ENCODE data around the gene SMIM20.

SMIM20 gene

GRCh38 chr4:25878676-25879075 is 35.3 kb upstream of the SMIM20 start:
- Histone ChIP-seq H3K36me3 (ENCODE audit: control insufficient read depth, insufficient read depth, low read length) (no peaks in the 10 kb centered on the region), H3K27me3 (replicated peaks; ENCODE audit: control insufficient read depth, insufficient read depth, low read length, poor library complexity, severe bottlenecking) (no peaks in the 10 kb centered on the region), H3K4me3 (ENCODE audit: insufficient read depth, low read depth, low read length, poor library complexity, severe bottlenecking) (no peak overlapping the region), H3K27ac (ENCODE audit: insufficient read depth, low read length, poor library complexity, severe bottlenecking) (no peak overlapping the region), H3K4me1 (ENCODE audit: control insufficient read depth, insufficient read depth, low read length, poor library complexity, severe bottlenecking) (no peaks in the 10 kb centered on the region), H3K9me3 (ENCODE audit: control insufficient read depth, low read length) (no peaks in the 10 kb centered on the region)
- no peak for DNase-seq

DNA sequence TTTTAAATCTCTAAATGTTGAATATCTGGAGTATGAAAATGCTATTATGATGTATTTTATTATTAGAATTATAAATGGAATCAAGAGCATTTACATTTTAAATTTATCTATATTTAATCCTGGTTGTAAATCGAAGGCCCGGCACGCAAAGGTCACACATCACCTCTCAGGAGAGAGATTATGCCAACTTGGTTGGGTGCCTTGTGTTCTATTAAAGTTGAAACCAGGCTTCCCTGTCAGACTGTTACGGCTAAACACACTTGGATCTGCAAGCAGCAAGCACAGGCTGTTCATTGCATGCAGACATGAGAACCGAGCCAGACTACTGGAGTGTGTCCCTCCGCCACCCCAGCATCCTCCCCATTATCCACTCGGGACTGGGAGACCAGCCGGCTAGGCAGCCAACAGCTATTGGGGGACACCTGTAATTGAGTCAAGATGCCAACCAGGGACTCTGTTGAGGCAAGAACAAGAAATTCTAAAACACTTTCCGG is 34.9 kb upstream of the SMIM20 start:
- H3K9me3 ChIP-seq (ENCODE audit: control insufficient read depth, low read length), result no peaks in the 10 kb centered on the region
- no peak for DNase-seq
- H3K4me3 ChIP-seq (ENCODE audit: insufficient read depth, low read depth, low read length, poor library complexity, severe bottlenecking), result no peak overlapping the region
- H3K27ac ChIP-seq (ENCODE audit: insufficient read depth, low read length, poor library complexity, severe bottlenecking), result no peak overlapping the region
- H3K36me3 ChIP-seq (ENCODE audit: control insufficient read depth, insufficient read depth, low read length), result no peaks in the 10 kb centered on the region
- no peaks in the 10 kb centered on the region for H3K4me1 ChIP-seq (ENCODE audit: control insufficient read depth, insufficient read depth, low read length, poor library complexity, severe bottlenecking)
- H3K27me3 ChIP-seq (replicated peaks; ENCODE audit: control insufficient read depth, insufficient read depth, low read length, poor library complexity, severe bottlenecking), result no peaks in the 10 kb centered on the region

DNA sequence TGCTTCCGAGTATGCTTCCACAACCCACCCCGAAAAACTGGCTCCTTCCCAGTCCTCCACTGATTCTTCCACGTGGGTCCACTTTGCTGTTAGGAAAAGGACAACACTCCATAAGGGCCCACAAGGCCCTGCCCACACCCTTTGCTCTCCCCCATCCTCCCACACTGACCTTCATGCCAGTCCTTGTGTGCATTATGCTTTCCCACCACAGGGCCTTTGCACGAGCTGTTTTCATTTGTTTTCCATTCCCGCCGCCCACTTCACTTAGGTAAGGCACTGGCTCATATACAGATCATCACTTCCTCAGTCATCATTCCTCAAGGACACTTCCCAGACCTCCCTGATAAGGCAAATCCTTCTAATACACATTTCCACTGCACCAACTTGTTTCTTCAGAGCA is 34.4 kb upstream of the SMIM20 start:
- no peaks in the 10 kb centered on the region for H3K36me3 ChIP-seq (ENCODE audit: control insufficient read depth, insufficient read depth, low read length)
- no peaks in the 10 kb centered on the region for H3K9me3 ChIP-seq (ENCODE audit: control insufficient read depth, low read length)
- no peak for DNase-seq
- no peaks in the 10 kb centered on the region for H3K4me1 ChIP-seq (ENCODE audit: control insufficient read depth, insufficient read depth, low read length, poor library complexity, severe bottlenecking)
- H3K27ac ChIP-seq (ENCODE audit: insufficient read depth, low read length, poor library complexity, severe bottlenecking), result no peak overlapping the region
- H3K27me3 ChIP-seq (replicated peaks; ENCODE audit: control insufficient read depth, insufficient read depth, low read length, poor library complexity, severe bottlenecking), result no peaks in the 10 kb centered on the region
- H3K4me3 ChIP-seq (ENCODE audit: insufficient read depth, low read depth, low read length, poor library complexity, severe bottlenecking), result no peak overlapping the region

DNA sequence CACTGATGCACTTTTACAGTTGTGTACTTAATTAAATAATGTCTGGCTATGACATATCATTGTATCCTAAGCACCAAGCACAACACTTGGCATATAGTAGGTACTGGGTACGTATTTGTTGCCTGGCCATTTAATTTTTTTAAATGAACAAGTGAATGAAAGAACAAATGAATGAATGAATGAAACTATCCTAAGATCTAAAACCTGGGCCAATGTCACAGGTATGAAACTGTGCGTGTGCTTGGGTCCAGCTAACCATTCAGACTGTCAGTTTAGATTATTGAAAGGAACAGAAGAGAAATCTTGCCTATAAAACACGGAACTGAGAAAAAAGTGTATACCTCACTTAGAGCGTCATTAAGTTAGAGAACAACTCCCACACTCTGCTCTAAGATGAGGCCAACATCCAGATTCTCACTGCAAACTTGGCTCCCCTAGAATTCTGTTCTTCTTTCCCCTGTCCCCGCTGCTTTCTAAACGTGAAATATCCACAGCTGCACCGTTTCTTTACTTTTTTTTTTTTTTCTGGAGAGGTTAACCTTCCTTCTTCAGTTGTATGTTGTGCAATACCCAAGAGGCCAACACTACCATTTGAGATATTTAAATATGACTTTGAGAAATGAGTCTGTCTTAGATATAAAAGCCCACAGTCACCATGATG is 33.9 kb upstream of the SMIM20 start:
- no peaks in the 10 kb centered on the region for H3K9me3 ChIP-seq (ENCODE audit: control insufficient read depth, low read length)
- H3K27ac ChIP-seq (ENCODE audit: insufficient read depth, low read length, poor library complexity, severe bottlenecking), result no peak overlapping the region
- no peak overlapping the region for H3K4me3 ChIP-seq (ENCODE audit: insufficient read depth, low read depth, low read length, poor library complexity, severe bottlenecking)
- DNase-seq, result no peak
- H3K27me3 ChIP-seq (replicated peaks; ENCODE audit: control insufficient read depth, insufficient read depth, low read length, poor library complexity, severe bottlenecking), result no peaks in the 10 kb centered on the region
- no peaks in the 10 kb centered on the region for H3K4me1 ChIP-seq (ENCODE audit: control insufficient read depth, insufficient read depth, low read length, poor library complexity, severe bottlenecking)
- H3K36me3 ChIP-seq (ENCODE audit: control insufficient read depth, insufficient read depth, low read length), result no peaks in the 10 kb centered on the region

- no peaks in the 10 kb centered on the region for H3K27me3 ChIP-seq (replicated peaks; ENCODE audit: control insufficient read depth, insufficient read depth, low read length, poor library complexity, severe bottlenecking)
- H3K36me3 ChIP-seq (ENCODE audit: control insufficient read depth, insufficient read depth, low read length), result no peaks in the 10 kb centered on the region
- no peak overlapping the region for H3K27ac ChIP-seq (ENCODE audit: insufficient read depth, low read length, poor library complexity, severe bottlenecking)
- no peak overlapping the region for H3K4me3 ChIP-seq (ENCODE audit: insufficient read depth, low read depth, low read length, poor library complexity, severe bottlenecking)
- DNase-seq, result no peak
- H3K9me3 ChIP-seq (ENCODE audit: control insufficient read depth, low read length), result no peaks in the 10 kb centered on the region
- no peaks in the 10 kb centered on the region for H3K4me1 ChIP-seq (ENCODE audit: control insufficient read depth, insufficient read depth, low read length, poor library complexity, severe bottlenecking)
Measured at GRCh38 chr4:25881193-25881592, 32.8 kb upstream of the SMIM20 start.

DNA sequence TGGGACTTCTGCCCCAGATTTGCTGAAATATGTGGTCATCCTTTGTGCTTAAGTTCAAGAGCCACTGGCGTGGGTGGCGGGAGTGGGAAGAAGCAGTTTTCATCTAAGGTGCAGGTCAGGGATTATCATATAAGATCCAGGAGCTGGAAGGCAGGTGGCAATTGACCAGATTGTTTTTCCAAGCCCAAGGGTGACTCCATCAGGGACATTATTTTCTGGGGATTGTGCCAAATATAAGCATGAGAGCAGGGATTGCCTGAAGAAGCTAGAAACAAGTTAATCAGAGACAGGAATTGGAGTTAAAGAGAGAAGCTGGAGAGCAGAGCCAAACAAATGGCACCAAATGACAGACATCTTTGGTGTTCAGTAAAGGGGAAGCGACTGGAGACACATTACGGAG is 31.8 kb upstream of the SMIM20 start:
- no peaks in the 10 kb centered on the region for H3K4me1 ChIP-seq (ENCODE audit: control insufficient read depth, insufficient read depth, low read length, poor library complexity, severe bottlenecking)
- DNase-seq, result no peak
- no peaks in the 10 kb centered on the region for H3K27me3 ChIP-seq (replicated peaks; ENCODE audit: control insufficient read depth, insufficient read depth, low read length, poor library complexity, severe bottlenecking)

DNA sequence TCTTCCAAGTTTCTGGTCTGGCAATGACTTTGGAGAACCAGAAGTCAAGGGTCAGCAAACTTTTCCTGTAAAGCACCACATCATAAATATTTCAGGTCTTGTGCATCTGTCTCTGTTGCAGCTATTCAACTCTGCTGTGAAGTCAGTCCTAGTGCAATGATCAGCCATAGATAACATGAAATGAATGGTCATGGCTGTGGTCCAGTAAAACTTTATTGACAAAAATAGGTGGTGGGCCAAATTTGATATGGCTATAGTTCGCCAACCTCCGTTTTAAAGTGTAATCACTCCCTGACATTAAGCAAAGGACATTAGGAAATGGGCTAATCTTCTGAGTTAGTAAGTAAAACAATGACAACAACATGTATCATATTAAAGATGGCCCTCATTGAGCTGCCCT is 30.5 kb upstream of the SMIM20 start:
- Histone ChIP-seq H3K4me3 (ENCODE audit: insufficient read depth, low read depth, low read length, poor library complexity, severe bottlenecking) (no peak overlapping the region), H3K9me3 (ENCODE audit: control insufficient read depth, low read length) (no peaks in the 10 kb centered on the region), H3K36me3 (ENCODE audit: control insufficient read depth, insufficient read depth, low read length) (no peaks in the 10 kb centered on the region), H3K27me3 (replicated peaks; ENCODE audit: control insufficient read depth, insufficient read depth, low read length, poor library complexity, severe bottlenecking) (no peaks in the 10 kb centered on the region), H3K4me1 (ENCODE audit: control insufficient read depth, insufficient read depth, low read length, poor library complexity, severe bottlenecking) (no peaks in the 10 kb centered on the region), H3K27ac (ENCODE audit: insufficient read depth, low read length, poor library complexity, severe bottlenecking) (no peak overlapping the region)
- no peak for DNase-seq

More for the DNA sequence above, 31.8 kb upstream of the SMIM20 start:
- Histone ChIP-seq H3K4me3 (ENCODE audit: insufficient read depth, low read depth, low read length, poor library complexity, severe bottlenecking) (no peak overlapping the region), H3K27ac (ENCODE audit: insufficient read depth, low read length, poor library complexity, severe bottlenecking) (no peak overlapping the region), H3K36me3 (ENCODE audit: control insufficient read depth, insufficient read depth, low read length) (no peaks in the 10 kb centered on the region), H3K9me3 (ENCODE audit: control insufficient read depth, low read length) (no peaks in the 10 kb centered on the region)

- no peaks in the 10 kb centered on the region for H3K27me3 ChIP-seq (replicated peaks; ENCODE audit: control insufficient read depth, insufficient read depth, low read length, poor library complexity, severe bottlenecking)
- DNase-seq, result no peak
- no peak overlapping the region for H3K27ac ChIP-seq (ENCODE audit: insufficient read depth, low read length, poor library complexity, severe bottlenecking)
- no peaks in the 10 kb centered on the region for H3K9me3 ChIP-seq (ENCODE audit: control insufficient read depth, low read length)
- H3K36me3 ChIP-seq (ENCODE audit: control insufficient read depth, insufficient read depth, low read length), result no peaks in the 10 kb centered on the region
- no peaks in the 10 kb centered on the region for H3K4me1 ChIP-seq (ENCODE audit: control insufficient read depth, insufficient read depth, low read length, poor library complexity, severe bottlenecking)
- no peak overlapping the region for H3K4me3 ChIP-seq (ENCODE audit: insufficient read depth, low read depth, low read length, poor library complexity, severe bottlenecking)
Measured at GRCh38 chr4:25884031-25884782, 29.8 kb upstream of the SMIM20 start.

- H3K9me3 ChIP-seq (ENCODE audit: control insufficient read depth, low read length), result no peaks in the 10 kb centered on the region
- no peaks in the 10 kb centered on the region for H3K4me1 ChIP-seq (ENCODE audit: control insufficient read depth, insufficient read depth, low read length, poor library complexity, severe bottlenecking)
- no peaks in the 10 kb centered on the region for H3K27me3 ChIP-seq (replicated peaks; ENCODE audit: control insufficient read depth, insufficient read depth, low read length, poor library complexity, severe bottlenecking)
- H3K36me3 ChIP-seq (ENCODE audit: control insufficient read depth, insufficient read depth, low read length), result no peaks in the 10 kb centered on the region
- no peak overlapping the region for H3K4me3 ChIP-seq (ENCODE audit: insufficient read depth, low read depth, low read length, poor library complexity, severe bottlenecking)
- no peak for DNase-seq
- H3K27ac ChIP-seq (ENCODE audit: insufficient read depth, low read length, poor library complexity, severe bottlenecking), result no peak overlapping the region
Measured at GRCh38 chr4:25888781-25889180, 25.2 kb upstream of the SMIM20 start.
